NT2/D1 (cell line): ENCODE measurements around the gene ADGRB3.

Experiments used
- DNase-seq: peaks from one replicate; pipeline ENCODE4 v3.0.0-alpha.2; 2011; ENCODE audit warnings: low read depth, low spot score
- H3K27me3 ChIP-seq: 2 replicates; pipeline ENCODE4 v1.6.0; 2011; ENCODE audit warnings: mild to moderate bottlenecking; ENCODE audit not compliant: insufficient read length, insufficient read depth
- H3K36me3 ChIP-seq: 2 replicates; pipeline ENCODE4 v1.6.1; 2011; ENCODE audit warnings: mild to moderate bottlenecking, low read length, mixed read lengths; ENCODE audit not compliant: insufficient read depth, insufficient read length
- H3K4me1 ChIP-seq: 2 replicates; pipeline ENCODE4 v1.5.1; 2011; ENCODE audit not compliant: insufficient read depth, insufficient read length
- H3K4me3 ChIP-seq: 2 replicates; pipeline ENCODE4 v1.5.1; 2011; ENCODE audit warnings: low read depth; ENCODE audit not compliant: insufficient read length
- H3K9ac ChIP-seq: 2 replicates; pipeline ENCODE4 v1.6.0; 2011; ENCODE audit warnings: low read depth; ENCODE audit not compliant: insufficient read length
- H3K9me3 ChIP-seq: 2 replicates; pipeline ENCODE4 v1.5.1; 2011; ENCODE audit warnings: mild to moderate bottlenecking, low read length; ENCODE audit not compliant: insufficient read depth
- SUZ12 ChIP-seq: IDR thresholded peaks from 2 replicates; pipeline ENCODE4 v1.6.1; 2011; ENCODE audit not compliant: insufficient read length, insufficient read depth; ENCODE audit errors: extremely low read depth
- YY1 ChIP-seq: IDR thresholded peaks from 2 replicates; pipeline ENCODE4 v1.6.1; 2011; ENCODE audit not compliant: insufficient read length, insufficient read depth
- ZNF274 ChIP-seq: IDR thresholded peaks from 2 replicates; pipeline ENCODE4 v1.6.1; 2011; ENCODE audit warnings: mild to moderate bottlenecking, low read depth, low read length

ADGRB3 gene

DNA sequence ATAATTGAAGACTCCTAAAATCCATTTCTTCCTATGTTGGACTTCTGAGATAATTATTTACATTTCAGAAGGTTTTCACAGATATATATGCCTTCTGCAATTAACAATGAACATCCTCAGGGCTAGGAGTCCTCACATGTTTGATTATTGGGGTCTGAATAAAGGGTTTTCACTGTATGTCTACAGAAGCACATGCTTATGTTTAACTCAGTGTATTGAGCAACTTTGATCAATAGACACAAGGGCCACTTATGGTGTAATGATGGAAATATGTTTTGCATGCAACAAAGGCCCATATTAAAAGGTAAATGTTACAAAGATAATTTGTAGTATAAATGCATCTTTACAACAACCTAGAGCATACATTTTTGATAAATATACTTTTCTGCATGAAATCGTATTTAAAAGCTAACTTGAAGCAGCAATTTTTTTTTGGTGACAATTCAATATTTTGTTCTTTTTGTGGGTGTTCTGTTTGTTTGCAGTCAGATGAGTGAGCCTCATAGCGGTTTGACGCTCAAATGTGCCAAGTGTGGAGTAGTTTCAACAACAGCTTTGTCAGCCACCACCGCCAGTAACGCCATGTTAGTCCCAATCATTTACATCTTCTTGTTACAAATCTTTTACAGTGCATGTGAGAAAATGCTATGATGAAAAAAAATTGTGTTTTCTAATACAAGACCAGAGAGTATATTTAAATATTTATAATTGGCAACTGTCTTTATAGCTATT is 703.5 kb downstream of the ADGRB3 start:
- Histone ChIP-seq H3K9me3 (no peaks in the 10 kb centered on the region), H3K4me3 (no peak overlapping the region), H3K36me3 (no peaks in the 10 kb centered on the region), H3K27me3 (no peaks in the 10 kb centered on the region), H3K4me1 (no peaks in the 10 kb centered on the region), H3K9ac (no peak overlapping the region)
- TF ChIP-seq YY1 (no peak), SUZ12 (no peak), ZNF274 (no peak)
- DNase-seq, result no peak

- Histone ChIP-seq H3K9me3 (no peaks in the 10 kb centered on the region), H3K27me3 (no peaks in the 10 kb centered on the region), H3K36me3 (no peaks in the 10 kb centered on the region), H3K4me1 (no peaks in the 10 kb centered on the region), H3K4me3 (no peak overlapping the region), H3K9ac (no peak overlapping the region)
- TF ChIP-seq ZNF274, result no peak
- no peak for TF ChIP-seq SUZ12
- TF ChIP-seq YY1, result no peak
- no peak for DNase-seq
Measured at GRCh38 chr6:69339163-69339550, 704.1 kb downstream of the ADGRB3 start.

- Histone ChIP-seq H3K9me3 (no peaks in the 10 kb centered on the region), H3K36me3 (no peaks in the 10 kb centered on the region), H3K9ac (no peak overlapping the region), H3K27me3 (no peaks in the 10 kb centered on the region), H3K4me3 (no peak overlapping the region), H3K4me1 (no peaks in the 10 kb centered on the region)
- no peak for DNase-seq
- TF ChIP-seq ZNF274, result no peak
- no peak for TF ChIP-seq SUZ12
- TF ChIP-seq YY1, result no peak
Measured at GRCh38 chr6:69340196-69340595, 705.1 kb downstream of the ADGRB3 start.

- Histone ChIP-seq H3K4me1 (no peaks in the 10 kb centered on the region), H3K9me3 (no peaks in the 10 kb centered on the region), H3K36me3 (no peaks in the 10 kb centered on the region), H3K4me3 (no peak overlapping the region), H3K27me3 (no peaks in the 10 kb centered on the region), H3K9ac (no peak overlapping the region)
- no peak for DNase-seq
- no peak for TF ChIP-seq YY1
- TF ChIP-seq ZNF274, result no peak
- TF ChIP-seq SUZ12, result no peak
Measured at GRCh38 chr6:69343851-69344250, 708.8 kb downstream of the ADGRB3 start.

DNA sequence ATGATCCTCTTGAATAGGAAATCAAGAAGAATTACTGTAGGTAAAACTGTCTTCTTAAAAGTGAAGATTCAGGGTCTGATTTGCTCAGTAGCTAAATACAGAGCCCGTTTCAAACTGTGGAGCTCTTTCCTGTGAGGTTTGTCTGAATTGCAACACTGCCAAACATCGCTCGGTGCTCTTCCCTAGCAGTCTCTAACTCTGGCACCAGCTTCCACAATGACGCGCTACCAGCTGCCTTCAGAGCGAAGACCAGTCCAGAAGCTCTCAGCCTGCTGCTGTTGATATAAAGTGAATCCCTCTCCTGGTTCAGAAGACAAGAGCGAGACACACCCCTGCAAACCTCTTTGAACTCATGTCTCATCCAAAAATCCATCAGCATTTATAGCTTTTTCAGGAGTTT is 714.7 kb downstream of the ADGRB3 start:
- no peaks in the 10 kb centered on the region for H3K9me3 ChIP-seq
- TF ChIP-seq ZNF274 (no peak), YY1 (no peak), SUZ12 (no peak)
- H3K9ac ChIP-seq, result no peak overlapping the region
- no peaks in the 10 kb centered on the region for H3K36me3 ChIP-seq
- no peak overlapping the region for H3K4me3 ChIP-seq
- no peak for DNase-seq
- H3K27me3 ChIP-seq, result no peaks in the 10 kb centered on the region
- H3K4me1 ChIP-seq, result no peaks in the 10 kb centered on the region

DNA sequence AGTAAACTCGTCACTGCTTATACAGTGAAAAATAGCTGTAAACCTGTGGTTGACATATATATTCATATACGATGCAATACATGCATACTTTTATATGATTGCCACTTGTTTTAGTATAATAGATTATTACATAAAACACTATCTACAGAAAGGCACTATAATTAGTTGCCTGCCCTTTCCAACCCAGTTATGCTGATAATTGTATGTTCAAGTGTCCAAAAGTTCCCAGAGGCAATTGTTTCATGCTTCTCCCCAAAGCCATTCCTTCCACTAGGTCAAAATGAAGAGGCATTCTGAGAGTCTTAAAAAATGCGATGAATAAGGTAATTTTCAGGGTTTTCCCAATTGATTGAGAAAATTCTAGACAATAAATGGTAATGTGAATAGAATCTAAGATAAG is 727.1 kb downstream of the ADGRB3 start:
- no peak for DNase-seq

GRCh38 chr6:69366831-69367230 is 731.7 kb downstream of the ADGRB3 start:
- TF ChIP-seq ZNF274 (no peak), SUZ12 (no peak), YY1 (no peak)

More for the DNA sequence above, 727.1 kb downstream of the ADGRB3 start:
- no peak for TF ChIP-seq ZNF274
- no peak for TF ChIP-seq SUZ12
- no peak for TF ChIP-seq YY1
- Histone ChIP-seq H3K36me3 (no peaks in the 10 kb centered on the region), H3K9ac (no peak overlapping the region), H3K9me3 (no peaks in the 10 kb centered on the region), H3K27me3 (no peaks in the 10 kb centered on the region), H3K4me3 (no peak overlapping the region), H3K4me1 (no peaks in the 10 kb centered on the region)

More at GRCh38 chr6:69366831-69367230, 731.7 kb downstream of the ADGRB3 start:
- Histone ChIP-seq H3K27me3 (no peaks in the 10 kb centered on the region), H3K9ac (no peak overlapping the region), H3K4me3 (no peak overlapping the region), H3K4me1 (no peaks in the 10 kb centered on the region), H3K36me3 (no peaks in the 10 kb centered on the region), H3K9me3 (no peaks in the 10 kb centered on the region)
- DNase-seq, result no peak
